Limb (tissue), 2 donors: ENCODE measurements around the gene ZNF414.
"Not testable (repeated sequence)": the region's sequence is repeated elsewhere in the genome, so short reads cannot be mapped to it uniquely, and the experiment has no call there.

Experiments used
- DNase-seq, 2 donors: peaks; one replicate each; pipeline ENCODE4 v3.0.0-alpha.2; 2016; ENCODE audit errors: extremely low spot score in 2 of 2

ZNF414 gene

GRCh38 chr19:8518536-8518935, 4.6 kb upstream of the ZNF414 start:
- DNase-seq: no peak

GRCh38 chr19:8517551-8518442, 3.8 kb upstream of the ZNF414 start:
- no peak for DNase-seq

- no peak for DNase-seq
Measured at GRCh38 chr19:8515317-8515716, 1.4 kb upstream of the ZNF414 start.

- not testable (repeated sequence) for DNase-seq
Measured at GRCh38 chr19:8514505-8515009, 590 bp upstream of the ZNF414 start.

GRCh38 chr19:8513036-8513686, 806 bp downstream of the ZNF414 start:
- no peak for DNase-seq

- no peak for DNase-seq
Measured at GRCh38 chr19:8512115-8512967, 1.6 kb downstream of the ZNF414 start.

- no peak for DNase-seq
Measured at GRCh38 chr19:8511573-8512101, 2.3 kb downstream of the ZNF414 start.

- no peak for DNase-seq
Measured at GRCh38 chr19:8510589-8511115, 3.3 kb downstream of the ZNF414 start.

- no peak for DNase-seq
Measured at GRCh38 chr19:8506402-8506957, 7.5 kb downstream of the ZNF414 start.

- DNase-seq: peak; percentile 54 to 87
Measured at GRCh38 chr19:8505680-8506401, 8.1 kb downstream of the ZNF414 start.

- no peak for DNase-seq
Measured at GRCh38 chr19:8504919-8505318, 9.0 kb downstream of the ZNF414 start.

- DNase-seq: no peak
Measured at GRCh38 chr19:8504171-8504570, 9.8 kb downstream of the ZNF414 start.

- DNase-seq: no peak
Measured at GRCh38 chr19:8503510-8503909, 10.5 kb downstream of the ZNF414 start.

GRCh38 chr19:8501981-8502380, 12.0 kb downstream of the ZNF414 start:
- no peak for DNase-seq

- no peak for DNase-seq
Measured at GRCh38 chr19:8501516-8501915, 12.5 kb downstream of the ZNF414 start.

- no peak for DNase-seq
Measured at GRCh38 chr19:8500158-8500557, 13.8 kb downstream of the ZNF414 start.

GRCh38 chr19:8499048-8499833, 14.7 kb downstream of the ZNF414 start:
- no peak for DNase-seq

- DNase-seq: no peak
Measured at GRCh38 chr19:8498295-8498694, 15.7 kb downstream of the ZNF414 start.

- DNase-seq: no peak
Measured at GRCh38 chr19:8494158-8494557, 19.8 kb downstream of the ZNF414 start.
